ENCODE results near the gene NELL1. TPM values are rescaled to one million over a fixed set of nuclear protein-coding genes. Genes with fewer than 3 reads are reported as not detected.

NELL1 gene
- total RNA-seq, 1 experiment from 2014 or later: not detected

DNA sequence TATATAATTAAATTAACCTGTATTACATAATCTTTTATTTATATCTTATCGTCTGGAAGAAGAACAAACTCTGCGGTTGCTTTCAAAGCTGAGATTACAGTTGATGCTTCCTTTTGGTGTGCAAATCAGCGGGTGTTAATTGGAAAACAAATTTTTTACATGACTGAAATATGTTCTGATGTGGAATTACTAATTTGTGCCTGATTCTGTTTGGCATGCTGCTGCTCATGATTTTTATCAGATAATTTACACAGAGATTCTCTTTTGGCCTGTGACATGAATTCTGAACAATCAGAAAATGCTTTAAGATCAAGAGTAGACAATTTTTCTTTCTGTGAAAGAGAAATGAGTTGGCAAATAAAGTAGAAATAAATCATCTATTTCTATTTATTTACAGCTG lies 510.8 kb downstream of the NELL1 start:
- Histone ChIP-seq H3K9me2 (replicated peaks; ENCODE audit: low read length) (no peaks in the 10 kb centered on the region), H3K36me3 (ENCODE audit: low read depth, low read length) (no peaks in the 10 kb centered on the region), H3K9ac (ENCODE audit: low read length) (no peak overlapping the region), H3K27ac (ENCODE audit: low read length) (no peak overlapping the region), H3K4me1 (ENCODE audit: insufficient read depth, low read length) (no peaks in the 10 kb centered on the region), H3K79me2 (ENCODE audit: low read length) (no peaks in the 10 kb centered on the region), H4K20me1 (ENCODE audit: low read length) (no peaks in the 10 kb centered on the region), H3K27me3 (ENCODE audit: low read length) (no peaks in the 10 kb centered on the region), H2AFZ (ENCODE audit: low read length) (no peak overlapping the region), H3K4me2 (ENCODE audit: low read length) (no peak overlapping the region), H3K4me3 (ENCODE audit: low read length) (no peak overlapping the region), H3F3A (ENCODE audit: low read length, unreplicated experiment) (no peaks in the 10 kb centered on the region), H3K9me3 (ENCODE audit: low read length) (0 out of 2 replicates have a peak, but pooled peaks cover 3% of the 10 kb centered on the region)
- intact Hi-C loops (cut with micrococcal nuclease): no loop called here
- TF ChIP-seq, protein P1, sequence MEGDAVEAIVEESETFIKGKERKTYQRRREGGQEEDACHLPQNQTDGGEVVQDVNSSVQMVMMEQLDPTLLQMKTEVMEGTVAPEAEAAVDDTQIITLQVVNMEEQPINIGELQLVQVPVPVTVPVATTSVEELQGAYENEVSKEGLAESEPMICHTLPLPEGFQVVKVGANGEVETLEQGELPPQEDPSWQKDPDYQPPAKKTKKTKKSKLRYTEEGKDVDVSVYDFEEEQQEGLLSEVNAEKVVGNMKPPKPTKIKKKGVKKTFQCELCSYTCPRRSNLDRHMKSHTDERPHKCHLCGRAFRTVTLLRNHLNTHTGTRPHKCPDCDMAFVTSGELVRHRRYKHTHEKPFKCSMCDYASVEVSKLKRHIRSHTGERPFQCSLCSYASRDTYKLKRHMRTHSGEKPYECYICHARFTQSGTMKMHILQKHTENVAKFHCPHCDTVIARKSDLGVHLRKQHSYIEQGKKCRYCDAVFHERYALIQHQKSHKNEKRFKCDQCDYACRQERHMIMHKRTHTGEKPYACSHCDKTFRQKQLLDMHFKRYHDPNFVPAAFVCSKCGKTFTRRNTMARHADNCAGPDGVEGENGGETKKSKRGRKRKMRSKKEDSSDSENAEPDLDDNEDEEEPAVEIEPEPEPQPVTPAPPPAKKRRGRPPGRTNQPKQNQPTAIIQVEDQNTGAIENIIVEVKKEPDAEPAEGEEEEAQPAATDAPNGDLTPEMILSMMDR (conservative IDR thresholded peaks at IDR 0.05; ENCODE audit: low read depth, low read length): no peak
- TF ChIP-seq EZH2 (IDR thresholded peaks at IDR 0.05; ENCODE audit: low read length, unreplicated experiment) (no peak), EZH2phosphoT487 (IDR thresholded peaks at IDR 0.05; ENCODE audit: borderline replicate concordance, low read length) (no peak)
- no TSS peak for BruUV-seq (replicated peaks)
- DNase-seq (no peak), ATAC-seq (no peak)
- CTCF ChIA-PET: no interaction called here
- POLR2A ChIA-PET (ENCODE audit: unreplicated experiment): no interaction called here

DNA sequence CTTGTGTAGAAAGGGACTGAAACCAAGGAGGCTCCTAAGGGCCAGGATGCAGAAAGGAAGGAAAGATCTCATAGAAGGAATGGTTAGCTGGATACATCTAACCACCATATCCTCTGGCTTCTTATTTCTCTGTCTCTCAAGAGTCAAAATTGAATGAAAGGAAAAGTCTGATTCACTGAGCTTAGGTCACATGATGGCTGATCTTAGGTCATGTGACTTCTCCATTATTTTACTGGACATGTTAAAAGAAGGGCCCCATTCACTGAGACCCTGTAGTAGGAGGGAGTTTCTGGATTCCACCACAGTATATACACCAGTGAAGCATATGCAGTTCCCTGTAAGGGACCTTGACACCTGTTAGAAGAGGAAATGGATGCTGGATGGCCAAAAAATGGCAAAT lies 516.6 kb downstream of the NELL1 start:
- intact Hi-C loops (cut with micrococcal nuclease): no loop called here
- Histone ChIP-seq H3K27ac (ENCODE audit: low read length) (no peak overlapping the region), H3K4me3 (ENCODE audit: low read length) (no peak overlapping the region), H3K9me2 (replicated peaks; ENCODE audit: low read length) (no peaks in the 10 kb centered on the region), H3K9me3 (ENCODE audit: low read length) (0 out of 2 replicates have a peak, but pooled peaks cover 3% of the 10 kb centered on the region), H3F3A (ENCODE audit: low read length, unreplicated experiment) (no peaks in the 10 kb centered on the region), H3K27me3 (ENCODE audit: low read length) (no peaks in the 10 kb centered on the region), H3K79me2 (ENCODE audit: low read length) (no peaks in the 10 kb centered on the region), H4K20me1 (ENCODE audit: low read length) (no peaks in the 10 kb centered on the region), H3K9ac (ENCODE audit: low read length) (no peak overlapping the region), H3K4me2 (ENCODE audit: low read length) (no peak overlapping the region), H2AFZ (ENCODE audit: low read length) (no peak overlapping the region), H3K4me1 (ENCODE audit: insufficient read depth, low read length) (no peaks in the 10 kb centered on the region), H3K36me3 (ENCODE audit: low read depth, low read length) (no peaks in the 10 kb centered on the region)
- DNase-seq: no peak
- POLR2A ChIA-PET (ENCODE audit: unreplicated experiment): no interaction called here
- TF ChIP-seq, protein P1 (conservative IDR thresholded peaks at IDR 0.05; ENCODE audit: low read depth, low read length): no peak
- TF ChIP-seq EZH2 (IDR thresholded peaks at IDR 0.05; ENCODE audit: low read length, unreplicated experiment) (no peak), EZH2phosphoT487 (IDR thresholded peaks at IDR 0.05; ENCODE audit: borderline replicate concordance, low read length) (no peak)
- BruUV-seq (replicated peaks): no TSS peak
- no peak for ATAC-seq
- CTCF ChIA-PET: no interaction called here

DNA sequence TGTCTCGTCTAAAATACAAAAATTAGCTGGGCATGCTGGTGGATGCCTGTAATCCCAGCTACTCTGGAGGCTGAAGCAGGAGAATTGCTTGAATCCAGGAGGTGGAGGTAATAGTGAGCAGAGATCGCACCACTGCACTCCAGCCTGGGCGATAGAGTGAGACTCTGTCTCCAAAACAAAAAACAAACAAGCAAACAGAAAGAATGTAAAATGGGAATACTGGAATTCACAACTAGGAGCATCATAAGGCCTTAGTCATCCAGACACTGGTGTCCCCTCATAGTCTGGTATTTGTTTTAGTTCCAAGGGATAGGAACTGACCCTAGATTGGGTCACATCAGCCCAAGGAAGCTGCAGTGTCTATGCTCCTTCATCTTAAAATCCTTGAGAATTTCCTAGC lies 520.8 kb downstream of the NELL1 start:
- Histone ChIP-seq H3K27ac (ENCODE audit: low read length) (no peak overlapping the region), H3F3A (ENCODE audit: low read length, unreplicated experiment) (no peaks in the 10 kb centered on the region), H3K36me3 (ENCODE audit: low read depth, low read length) (no peaks in the 10 kb centered on the region), H3K4me1 (ENCODE audit: insufficient read depth, low read length) (no peaks in the 10 kb centered on the region), H2AFZ (ENCODE audit: low read length) (no peak overlapping the region), H3K9me2 (replicated peaks; ENCODE audit: low read length) (no peaks in the 10 kb centered on the region), H3K9me3 (ENCODE audit: low read length) (no peaks in the 10 kb centered on the region), H4K20me1 (ENCODE audit: low read length) (no peaks in the 10 kb centered on the region), H3K4me3 (ENCODE audit: low read length) (no peak overlapping the region), H3K27me3 (ENCODE audit: low read length) (no peaks in the 10 kb centered on the region), H3K79me2 (ENCODE audit: low read length) (no peaks in the 10 kb centered on the region), H3K9ac (ENCODE audit: low read length) (no peak overlapping the region), H3K4me2 (ENCODE audit: low read length) (no peak overlapping the region)
- intact Hi-C loops (cut with micrococcal nuclease): no loop called here
- DNase-seq (no peak), ATAC-seq (no peak)
- TF ChIP-seq, protein P1 (conservative IDR thresholded peaks at IDR 0.05; ENCODE audit: low read depth, low read length): no peak
- no peak for TF ChIP-seq EZH2phosphoT487 (IDR thresholded peaks at IDR 0.05; ENCODE audit: borderline replicate concordance, low read length)
- CTCF ChIA-PET: no interaction called here
- BruUV-seq (replicated peaks): no TSS peak
- POLR2A ChIA-PET (ENCODE audit: unreplicated experiment): no interaction called here
